HEK293 (cell line): ENCODE results near the gene NSMCE4A.

Experiments
- CTCF ChIA-PET: fragments of 350-600 bp; formaldehyde crosslinking; extraction: SDS; loops from one replicate; lab custom pipeline; 2021; ENCODE audit warnings: antibody characterized with exemption; lab: Yijun Ruan, JAX
- POLR2A ChIA-PET: fragments of 300-600 bp; formaldehyde crosslinking; extraction: SDS; loops from one replicate; lab custom pipeline; 2020; ENCODE audit warnings: antibody characterized with exemption, inconsistent platforms; lab: Yijun Ruan, JAX
- H3K27ac ChIP-seq: fragments of 200-500 bp; sonication (Bioruptor generic); 2 replicates; pipeline ENCODE4 v1.5.1; 2014; ENCODE audit warnings: low read depth, low read length, control low read depth, inconsistent platforms; ENCODE audit errors: extremely low read depth
- H3K36me3 ChIP-seq, 2 experiments: fragments of 200-500 bp in 1 of 2; sonication (Bioruptor generic) in 1 of 2; 1 replicate in 1 of 2; 2 replicates in 1 of 2; pipeline ENCODE4 v1.5.1; 2014 to 2017; ENCODE audit warnings: inconsistent platforms in 2 of 2, low read length in 2 of 2; ENCODE audit not compliant: control insufficient read depth in 2 of 2, insufficient read depth in 1 of 2
- H3K4me1 ChIP-seq: fragments of 200-500 bp; sonication (Bioruptor generic); 2 replicates; pipeline ENCODE4 v1.5.1; 2014; ENCODE audit warnings: mild to moderate bottlenecking, low read length, inconsistent platforms; ENCODE audit not compliant: control insufficient read depth, insufficient read depth
- H3K4me3 ChIP-seq: 2 replicates; pipeline ENCODE4 v1.5.1; 2011; ENCODE audit warnings: low read depth, mild to moderate bottlenecking, control low read depth, low read length, moderate library complexity
- H3K9me3 ChIP-seq: fragments of 200-500 bp; sonication (Bioruptor generic); 2 replicates; pipeline ENCODE4 v1.5.1; 2014; ENCODE audit warnings: low read depth, low read length, inconsistent platforms; ENCODE audit not compliant: control insufficient read depth, insufficient read depth
- FEZF1 ChIP-seq: fragments of 450-650 bp; formaldehyde crosslinking; IDR thresholded peaks from 2 replicates; pipeline ENCODE4 v1.5.1; 2016; ENCODE audit warnings: missing biosample characterization, missing genetic modification characterization
- HOXA7 ChIP-seq: sonication (generic); formaldehyde crosslinking; IDR thresholded peaks from 2 replicates; pipeline ENCODE4 v1.8.1; 2022; ENCODE audit warnings: missing genetic modification reagents, borderline replicate concordance
- KLF1 ChIP-seq: fragments of 450-650 bp; formaldehyde crosslinking; IDR thresholded peaks from 2 replicates; pipeline ENCODE4 v1.5.1; 2016; ENCODE audit warnings: missing biosample characterization, missing genetic modification characterization
- OVOL3 ChIP-seq: fragments of 450-650 bp; formaldehyde crosslinking; IDR thresholded peaks from 2 replicates; pipeline ENCODE4 v1.5.1; 2016; ENCODE audit warnings: missing biosample characterization, missing genetic modification characterization
- SCRT1 ChIP-seq: fragments of 450-650 bp; formaldehyde crosslinking; IDR thresholded peaks from 2 replicates; pipeline ENCODE4 v1.5.1; 2016; ENCODE audit warnings: missing biosample characterization, missing genetic modification characterization, borderline replicate concordance
- ZFP41 ChIP-seq: fragments of 450-650 bp; formaldehyde crosslinking; IDR thresholded peaks from 2 replicates; pipeline ENCODE4 v1.5.1; 2016; ENCODE audit warnings: missing biosample characterization, missing genetic modification characterization, borderline replicate concordance
- ZFP69B ChIP-seq: fragments of 450-650 bp; formaldehyde crosslinking; IDR thresholded peaks from 2 replicates; pipeline ENCODE4 v1.5.1; 2016; ENCODE audit warnings: missing biosample characterization, missing genetic modification characterization
- ZNF211 ChIP-seq: fragments of 450-650 bp; formaldehyde crosslinking; IDR thresholded peaks from 2 replicates; pipeline ENCODE4 v1.5.1; 2016; ENCODE audit warnings: low read depth, missing biosample characterization, missing genetic modification characterization
- ZNF311 ChIP-seq: fragments of 450-650 bp; formaldehyde crosslinking; IDR thresholded peaks from 2 replicates; pipeline ENCODE4 v1.5.1; 2017; ENCODE audit warnings: missing biosample characterization, missing genetic modification characterization, borderline replicate concordance
- ZNF366 ChIP-seq: fragments of 450-650 bp; formaldehyde crosslinking; conservative IDR thresholded peaks from 2 replicates; pipeline ENCODE4 v1.5.1; 2016; ENCODE audit warnings: missing biosample characterization, missing genetic modification characterization
- ZNF501 ChIP-seq: fragments of 450-650 bp; formaldehyde crosslinking; IDR thresholded peaks from 2 replicates; pipeline ENCODE4 v1.5.1; 2016; ENCODE audit warnings: missing biosample characterization, missing genetic modification characterization
- ZNF529 ChIP-seq: fragments of 450-650 bp; formaldehyde crosslinking; IDR thresholded peaks from 2 replicates; pipeline ENCODE4 v1.5.1; 2017; ENCODE audit warnings: missing genetic modification characterization, missing biosample characterization; ENCODE audit not compliant: insufficient replicate concordance
- ZNF677 ChIP-seq: fragments of 450-650 bp; IDR thresholded peaks from 2 replicates; pipeline ENCODE4 v1.5.0; 2018; ENCODE audit warnings: missing biosample characterization, mild to moderate bottlenecking, missing genetic modification characterization, moderate library complexity
- ZSCAN30 ChIP-seq: fragments of 450-650 bp; IDR thresholded peaks from 2 replicates; pipeline ENCODE4 v1.5.1; 2018; ENCODE audit warnings: missing biosample characterization, mild to moderate bottlenecking, missing genetic modification characterization, moderate library complexity
- TF ChIP-seq, protein P1 (sequence below): fragments of 450-650 bp; IDR thresholded peaks from 2 replicates; pipeline ENCODE4 v1.5.1; 2018; ENCODE audit warnings: missing biosample characterization, missing genetic modification characterization
- TF ChIP-seq, protein P2 (sequence below): fragments of 450-650 bp; formaldehyde crosslinking; IDR thresholded peaks from 2 replicates; pipeline ENCODE4 v1.5.1; 2016; ENCODE audit warnings: missing biosample characterization, missing genetic modification characterization
- TF ChIP-seq, protein P3 (sequence below): fragments of 450-650 bp; formaldehyde crosslinking; IDR thresholded peaks from 2 replicates; pipeline ENCODE4 v1.5.1; 2016; ENCODE audit warnings: missing biosample characterization, missing genetic modification characterization, low read depth
- TF ChIP-seq, protein P4 (sequence below): fragments of 450-650 bp; formaldehyde crosslinking; conservative IDR thresholded peaks from 2 replicates; pipeline ENCODE4 v1.5.1; 2016; ENCODE audit warnings: low read depth, missing biosample characterization, missing genetic modification characterization
- TF ChIP-seq, protein P5 (sequence below): IDR thresholded peaks from 2 replicates; pipeline ENCODE4 v1.6.1; 2011; ENCODE audit warnings: mild to moderate bottlenecking, low read depth, low read length, borderline replicate concordance

NSMCE4A gene

DNA sequence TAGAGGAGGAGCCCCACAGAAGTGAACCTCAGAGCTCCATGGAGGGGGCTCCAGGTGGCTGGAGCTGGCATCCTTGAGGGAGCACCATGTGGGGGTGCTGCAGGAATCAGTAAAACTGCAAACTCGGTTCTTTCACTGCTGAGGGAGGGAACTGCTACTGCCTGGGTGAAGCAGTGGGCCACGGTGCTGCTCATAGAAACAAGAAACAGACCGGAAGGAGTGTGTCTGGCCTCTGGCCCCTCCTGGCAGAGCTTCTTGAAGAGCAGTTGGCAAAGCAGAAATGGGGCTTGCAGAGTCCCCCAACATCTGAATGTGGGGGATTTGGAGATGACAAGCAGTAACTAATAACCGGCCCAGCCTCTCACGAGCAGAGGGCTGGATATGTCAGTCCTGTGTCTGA is 37.7 kb upstream of the NSMCE4A start (continued):
- TF ChIP-seq, protein P1, sequence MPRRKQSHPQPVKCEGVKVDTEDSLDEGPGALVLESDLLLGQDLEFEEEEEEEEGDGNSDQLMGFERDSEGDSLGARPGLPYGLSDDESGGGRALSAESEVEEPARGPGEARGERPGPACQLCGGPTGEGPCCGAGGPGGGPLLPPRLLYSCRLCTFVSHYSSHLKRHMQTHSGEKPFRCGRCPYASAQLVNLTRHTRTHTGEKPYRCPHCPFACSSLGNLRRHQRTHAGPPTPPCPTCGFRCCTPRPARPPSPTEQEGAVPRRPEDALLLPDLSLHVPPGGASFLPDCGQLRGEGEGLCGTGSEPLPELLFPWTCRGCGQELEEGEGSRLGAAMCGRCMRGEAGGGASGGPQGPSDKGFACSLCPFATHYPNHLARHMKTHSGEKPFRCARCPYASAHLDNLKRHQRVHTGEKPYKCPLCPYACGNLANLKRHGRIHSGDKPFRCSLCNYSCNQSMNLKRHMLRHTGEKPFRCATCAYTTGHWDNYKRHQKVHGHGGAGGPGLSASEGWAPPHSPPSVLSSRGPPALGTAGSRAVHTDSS: no peak
- TF ChIP-seq FEZF1 (tag by site-specific recombination): no peak
- TF ChIP-seq, all 188 proteins: peak for 0

DNA sequence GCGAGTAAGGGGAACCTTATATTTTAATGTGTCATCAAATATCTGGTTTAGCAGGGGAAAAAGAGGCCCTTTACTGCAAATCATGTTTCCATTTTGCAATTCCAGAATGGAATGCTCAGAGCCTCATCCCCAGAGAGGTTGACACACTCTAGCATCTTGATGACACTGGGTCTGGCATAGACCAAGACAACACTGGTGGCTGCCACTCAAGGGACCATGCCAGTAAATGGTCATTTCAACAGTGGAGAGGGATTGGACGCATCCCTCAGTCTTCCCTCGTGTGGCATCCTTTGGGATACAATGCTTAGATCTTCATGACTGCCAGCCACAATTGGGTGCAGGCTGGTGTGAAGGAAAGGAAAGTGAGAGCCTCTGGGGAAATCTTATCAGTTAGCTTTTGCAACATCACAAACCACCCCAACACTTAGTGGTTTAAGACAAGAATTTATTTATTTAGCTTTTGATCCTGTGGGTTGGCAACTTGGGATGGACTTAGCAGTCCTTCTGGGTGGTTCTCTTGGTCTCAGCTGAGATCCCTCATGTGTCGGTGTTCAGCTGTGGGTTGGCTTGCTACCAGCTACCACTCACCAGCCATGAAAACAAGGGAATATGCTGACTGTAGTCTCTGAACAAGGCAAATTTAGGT is 35.5 kb upstream of the NSMCE4A start:
- no peak overlapping the region for H3K4me3 ChIP-seq
- no peaks in the 10 kb centered on the region for H3K36me3 ChIP-seq
- H3K9me3 ChIP-seq: no peaks in the 10 kb centered on the region
- ChIA-PET CTCF (interaction anchor here (0.7 kb wide), 1 partner anchor 110 kb away, joined by 3 read pairs; no protein-coding TSS in a partner anchor), POLR2A (no interaction called here)
- no peaks in the 10 kb centered on the region for H3K4me1 ChIP-seq
- no peak for TF ChIP-seq ZFP69B
- TF ChIP-seq, protein P2, sequence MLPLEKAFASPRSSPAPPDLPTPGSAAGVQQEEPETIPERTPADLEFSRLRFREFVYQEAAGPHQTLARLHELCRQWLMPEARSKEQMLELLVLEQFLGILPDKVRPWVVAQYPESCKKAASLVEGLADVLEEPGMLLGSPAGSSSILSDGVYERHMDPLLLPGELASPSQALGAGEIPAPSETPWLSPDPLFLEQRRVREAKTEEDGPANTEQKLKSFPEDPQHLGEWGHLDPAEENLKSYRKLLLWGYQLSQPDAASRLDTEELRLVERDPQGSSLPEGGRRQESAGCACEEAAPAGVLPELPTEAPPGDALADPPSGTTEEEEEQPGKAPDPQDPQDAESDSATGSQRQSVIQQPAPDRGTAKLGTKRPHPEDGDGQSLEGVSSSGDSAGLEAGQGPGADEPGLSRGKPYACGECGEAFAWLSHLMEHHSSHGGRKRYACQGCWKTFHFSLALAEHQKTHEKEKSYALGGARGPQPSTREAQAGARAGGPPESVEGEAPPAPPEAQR (tag by site-specific recombination): no peak
- no peak for TF ChIP-seq ZSCAN30 (tag by site-specific recombination)
- TF ChIP-seq ZNF311: no peak
- no peak for TF ChIP-seq ZNF211 (tag by site-specific recombination)
- no peak for TF ChIP-seq ZNF366
- TF ChIP-seq OVOL3 (tag by site-specific recombination): no peak
- no peak for TF ChIP-seq ZNF501
- TF ChIP-seq KLF1 (tag by site-specific recombination): no peak
- no peak for TF ChIP-seq ZNF677
- no peak for TF ChIP-seq ZNF529
- TF ChIP-seq ZFP41 (tag by site-specific recombination): no peak
- TF ChIP-seq SCRT1 (tag by site-specific recombination): no peak
- TF ChIP-seq, protein P3, sequence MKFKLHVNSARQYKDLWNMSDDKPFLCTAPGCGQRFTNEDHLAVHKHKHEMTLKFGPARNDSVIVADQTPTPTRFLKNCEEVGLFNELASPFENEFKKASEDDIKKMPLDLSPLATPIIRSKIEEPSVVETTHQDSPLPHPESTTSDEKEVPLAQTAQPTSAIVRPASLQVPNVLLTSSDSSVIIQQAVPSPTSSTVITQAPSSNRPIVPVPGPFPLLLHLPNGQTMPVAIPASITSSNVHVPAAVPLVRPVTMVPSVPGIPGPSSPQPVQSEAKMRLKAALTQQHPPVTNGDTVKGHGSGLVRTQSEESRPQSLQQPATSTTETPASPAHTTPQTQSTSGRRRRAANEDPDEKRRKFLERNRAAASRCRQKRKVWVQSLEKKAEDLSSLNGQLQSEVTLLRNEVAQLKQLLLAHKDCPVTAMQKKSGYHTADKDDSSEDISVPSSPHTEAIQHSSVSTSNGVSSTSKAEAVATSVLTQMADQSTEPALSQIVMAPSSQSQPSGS (tag by site-specific recombination): no peak
- TF ChIP-seq, protein P4, sequence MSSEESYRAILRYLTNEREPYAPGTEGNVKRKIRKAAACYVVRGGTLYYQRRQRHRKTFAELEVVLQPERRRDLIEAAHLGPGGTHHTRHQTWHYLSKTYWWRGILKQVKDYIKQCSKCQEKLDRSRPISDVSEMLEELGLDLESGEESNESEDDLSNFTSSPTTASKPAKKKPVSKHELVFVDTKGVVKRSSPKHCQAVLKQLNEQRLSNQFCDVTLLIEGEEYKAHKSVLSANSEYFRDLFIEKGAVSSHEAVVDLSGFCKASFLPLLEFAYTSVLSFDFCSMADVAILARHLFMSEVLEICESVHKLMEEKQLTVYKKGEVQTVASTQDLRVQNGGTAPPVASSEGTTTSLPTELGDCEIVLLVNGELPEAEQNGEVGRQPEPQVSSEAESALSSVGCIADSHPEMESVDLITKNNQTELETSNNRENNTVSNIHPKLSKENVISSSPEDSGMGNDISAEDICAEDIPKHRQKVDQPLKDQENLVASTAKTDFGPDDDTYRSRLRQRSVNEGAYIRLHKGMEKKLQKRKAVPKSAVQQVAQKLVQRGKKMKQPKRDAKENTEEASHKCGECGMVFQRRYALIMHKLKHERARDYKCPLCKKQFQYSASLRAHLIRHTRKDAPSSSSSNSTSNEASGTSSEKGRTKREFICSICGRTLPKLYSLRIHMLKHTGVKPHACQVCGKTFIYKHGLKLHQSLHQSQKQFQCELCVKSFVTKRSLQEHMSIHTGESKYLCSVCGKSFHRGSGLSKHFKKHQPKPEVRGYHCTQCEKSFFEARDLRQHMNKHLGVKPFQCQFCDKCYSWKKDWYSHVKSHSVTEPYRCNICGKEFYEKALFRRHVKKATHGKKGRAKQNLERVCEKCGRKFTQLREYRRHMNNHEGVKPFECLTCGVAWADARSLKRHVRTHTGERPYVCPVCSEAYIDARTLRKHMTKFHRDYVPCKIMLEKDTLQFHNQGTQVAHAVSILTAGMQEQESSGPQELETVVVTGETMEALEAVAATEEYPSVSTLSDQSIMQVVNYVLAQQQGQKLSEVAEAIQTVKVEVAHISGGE (tag by site-specific recombination): no peak
- no peak for TF ChIP-seq HOXA7 (CRISPR knock-in tag)
- TF ChIP-seq, protein P5, sequence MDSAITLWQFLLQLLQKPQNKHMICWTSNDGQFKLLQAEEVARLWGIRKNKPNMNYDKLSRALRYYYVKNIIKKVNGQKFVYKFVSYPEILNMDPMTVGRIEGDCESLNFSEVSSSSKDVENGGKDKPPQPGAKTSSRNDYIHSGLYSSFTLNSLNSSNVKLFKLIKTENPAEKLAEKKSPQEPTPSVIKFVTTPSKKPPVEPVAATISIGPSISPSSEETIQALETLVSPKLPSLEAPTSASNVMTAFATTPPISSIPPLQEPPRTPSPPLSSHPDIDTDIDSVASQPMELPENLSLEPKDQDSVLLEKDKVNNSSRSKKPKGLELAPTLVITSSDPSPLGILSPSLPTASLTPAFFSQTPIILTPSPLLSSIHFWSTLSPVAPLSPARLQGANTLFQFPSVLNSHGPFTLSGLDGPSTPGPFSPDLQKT: no peak
- no peak overlapping the region for H3K27ac ChIP-seq
